Ovary (tissue), 3 donors: ENCODE measurements around the gene MANEA.

Experiments
- CTCF ChIP-seq, 3 donors: fragments of 450-650 bp in 2 of 3; fragments of 200-600 bp in 1 of 3; IDR thresholded peaks; one replicate each; pipeline versions ENCODE4 v1.5.1 to v1.8.0; 2016 to 2022; ENCODE audit warnings: antibody characterized with exemption in 3 of 3, mild to moderate bottlenecking in 1 of 3
- EP300 ChIP-seq: sonication (generic); formaldehyde crosslinking; IDR thresholded peaks from one replicate; pipeline ENCODE4 v1.6.1; 2017; ENCODE audit warnings: antibody characterized with exemption
- POLR2A ChIP-seq: fragments of 450-650 bp; IDR thresholded peaks from one replicate; pipeline ENCODE4 v1.6.1; 2017; ENCODE audit warnings: antibody characterized with exemption, mild to moderate bottlenecking, moderate library complexity
- donor health status: DM: no; HTN: no; CAD: no.

DNA sequence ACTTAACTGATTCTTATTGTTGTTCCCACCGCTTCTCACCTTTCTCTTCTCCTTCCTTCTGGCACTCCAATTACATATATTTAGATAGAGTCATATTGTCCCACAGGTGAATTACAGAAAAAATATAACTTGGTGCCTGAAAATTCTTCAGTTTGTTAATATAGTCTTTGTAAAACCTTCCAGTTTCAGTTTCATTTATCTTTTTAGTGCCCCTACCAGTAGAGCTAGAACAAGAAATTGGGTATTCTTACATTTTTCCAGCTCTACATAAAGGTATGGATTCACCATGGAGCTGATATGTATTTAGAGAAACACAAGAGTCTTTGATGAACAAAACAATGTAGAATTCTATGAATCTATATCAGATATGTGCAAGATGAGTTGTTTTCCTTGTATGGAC, 10.7 kb downstream of the MANEA start:
- TF ChIP-seq CTCF (IDR thresholded peaks at IDR 0.05) (no peak), POLR2A (no peak), EP300 (no peak)
